GM19328 (cell line): ENCODE measurements around the gene YAF2.

Experiments used
- ATAC-seq: cut with Tn5 transposase; IDR thresholded peaks from one replicate; pipeline ENCODE4 v1.9.1; 2021; ENCODE audit warnings: mild to moderate bottlenecking, moderate library complexity; ENCODE audit not compliant: unreplicated experiment

Gene YAF2

DNA sequence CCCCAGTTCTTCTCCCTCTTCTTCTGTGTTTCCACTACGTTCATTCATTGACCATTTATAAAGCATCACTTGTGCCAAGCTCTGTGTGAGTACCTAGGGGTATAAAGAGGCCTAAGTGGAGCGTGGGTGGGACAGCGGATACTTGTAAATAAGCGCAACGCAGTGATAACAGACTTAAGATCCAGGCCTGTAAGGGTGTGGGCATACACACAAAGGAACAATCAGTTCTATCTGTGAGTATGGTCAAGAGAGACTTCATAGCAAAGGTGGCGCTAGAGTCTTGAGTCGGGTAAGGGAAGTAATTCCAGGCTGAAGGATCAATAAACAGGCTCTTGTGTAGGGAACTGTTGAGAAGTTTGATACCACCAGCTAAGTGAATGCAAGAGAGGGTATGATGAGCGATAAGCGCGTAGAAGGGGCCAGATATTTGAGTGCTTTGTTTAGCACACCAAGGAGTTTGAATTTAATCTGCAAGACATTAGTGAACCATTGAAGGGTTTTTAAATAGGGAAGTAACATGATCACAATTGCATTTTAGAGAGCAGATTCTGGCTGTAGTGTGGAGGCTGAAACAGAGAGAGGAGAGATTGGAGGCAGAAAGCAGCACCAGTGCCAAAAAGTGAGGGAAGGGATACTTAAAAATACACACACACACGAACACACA lies 92.4 kb downstream of the YAF2 start:
- no peak for ATAC-seq

DNA sequence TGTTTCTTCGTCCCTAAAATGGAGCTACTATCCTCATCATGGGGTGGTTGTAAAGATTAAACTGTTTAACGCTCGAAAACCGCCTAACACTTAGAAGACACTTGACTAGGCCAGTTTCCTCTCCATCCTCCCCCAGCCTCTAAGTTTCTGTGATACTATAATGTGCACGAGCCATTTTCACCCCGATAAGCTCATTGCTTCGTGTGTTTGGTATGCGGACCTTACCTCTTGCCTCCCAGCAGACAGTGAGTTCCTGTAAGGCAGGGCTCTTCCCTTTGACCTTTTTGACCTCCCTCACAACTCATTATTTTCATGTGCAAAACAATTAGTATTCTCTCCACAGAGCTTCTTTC lies 92.9 kb downstream of the YAF2 start:
- ATAC-seq: peak; percentile 9

DNA sequence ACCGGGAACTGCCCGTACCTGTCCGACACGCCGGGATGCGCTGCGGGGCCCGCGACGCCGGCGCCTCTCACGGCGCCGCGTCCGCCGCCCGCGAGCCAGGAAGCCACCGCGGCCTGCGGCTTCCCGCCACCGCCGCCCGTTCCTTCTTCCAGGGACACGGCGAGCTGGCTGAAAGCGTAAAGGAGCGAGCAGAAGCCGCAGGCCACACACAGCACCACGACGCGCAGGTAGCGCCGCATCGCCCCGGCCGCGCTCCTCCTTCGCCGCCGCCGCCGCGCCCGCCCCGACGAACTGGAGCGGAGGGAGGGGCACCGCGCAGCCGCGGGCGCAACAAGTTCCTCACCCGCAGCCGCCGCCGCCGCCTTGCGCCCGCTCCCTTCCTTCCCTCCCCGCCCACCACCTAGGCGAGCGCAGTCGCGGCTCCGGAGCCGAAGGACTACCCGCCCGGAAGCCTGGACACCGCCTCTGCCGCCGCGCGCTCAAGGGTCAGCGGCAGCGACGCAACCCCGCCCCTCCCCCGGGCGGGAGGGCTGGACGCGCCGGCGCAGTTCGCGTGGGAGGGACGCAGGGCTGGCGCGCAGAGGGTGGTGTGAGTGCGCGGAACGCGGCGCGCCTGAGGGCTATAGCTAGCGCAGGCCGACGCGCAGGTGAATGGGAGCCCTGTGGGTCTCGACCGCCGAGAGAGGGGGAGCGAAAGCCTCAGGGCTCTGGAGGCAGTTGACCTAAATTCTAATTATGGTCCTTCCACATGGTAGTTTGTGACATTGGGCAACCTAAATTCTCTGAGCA lies 93.4 kb downstream of the YAF2 start, which contains the start of gene GXYLT1:
GXYLT1 (minus strand) TSS at position 467 of the 789 bp plus-strand sequence; CDS start at position 239, 228 bp downstream.
- peak; percentile 96 for ATAC-seq

DNA sequence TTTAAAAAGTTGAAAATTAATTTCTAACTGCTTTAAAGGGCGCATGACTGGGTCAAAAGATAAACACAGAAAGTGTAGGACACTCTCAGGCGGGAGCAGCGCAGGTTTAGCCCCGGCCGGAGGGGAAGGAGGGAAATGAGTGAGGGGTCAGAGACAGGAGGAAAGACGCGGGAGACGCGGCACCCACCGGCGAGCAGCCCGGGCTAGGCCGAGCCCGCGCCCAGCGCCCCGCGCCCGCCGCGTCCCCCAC lies 94.0 kb downstream of the YAF2 start:
- ATAC-seq: no peak

DNA sequence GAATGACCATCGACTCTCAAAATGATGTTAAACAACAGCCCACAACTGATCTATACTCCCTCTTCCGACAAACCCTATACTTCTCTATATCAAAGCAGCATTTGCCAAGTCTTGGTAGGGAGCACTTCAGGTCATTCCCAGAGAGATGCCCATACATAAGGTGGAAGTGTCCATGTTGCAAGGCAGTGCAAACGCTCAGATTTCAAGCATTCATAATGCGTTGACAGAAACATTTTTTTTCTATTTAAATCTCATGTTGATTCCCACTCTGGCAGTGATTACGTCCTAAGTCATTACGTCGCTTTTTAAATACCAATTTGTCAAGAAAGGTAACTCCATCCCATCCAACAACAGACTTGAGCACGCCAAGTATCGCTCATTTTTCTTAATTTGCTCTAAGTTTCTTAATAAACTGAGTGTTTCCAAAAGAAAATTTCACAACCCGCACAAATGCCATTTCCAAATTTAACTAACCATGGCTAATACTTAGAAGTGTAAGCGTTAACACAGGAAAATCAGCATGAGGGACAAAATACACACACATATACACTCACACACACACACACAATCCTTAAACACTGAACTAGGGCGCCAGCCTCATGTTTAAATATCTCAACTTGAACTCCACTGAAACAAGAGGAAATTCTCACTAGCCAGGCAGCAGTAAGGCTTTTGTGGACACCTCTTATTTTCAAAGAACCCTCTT lies 94.4 kb downstream of the YAF2 start:
- ATAC-seq: peak; percentile 5

DNA sequence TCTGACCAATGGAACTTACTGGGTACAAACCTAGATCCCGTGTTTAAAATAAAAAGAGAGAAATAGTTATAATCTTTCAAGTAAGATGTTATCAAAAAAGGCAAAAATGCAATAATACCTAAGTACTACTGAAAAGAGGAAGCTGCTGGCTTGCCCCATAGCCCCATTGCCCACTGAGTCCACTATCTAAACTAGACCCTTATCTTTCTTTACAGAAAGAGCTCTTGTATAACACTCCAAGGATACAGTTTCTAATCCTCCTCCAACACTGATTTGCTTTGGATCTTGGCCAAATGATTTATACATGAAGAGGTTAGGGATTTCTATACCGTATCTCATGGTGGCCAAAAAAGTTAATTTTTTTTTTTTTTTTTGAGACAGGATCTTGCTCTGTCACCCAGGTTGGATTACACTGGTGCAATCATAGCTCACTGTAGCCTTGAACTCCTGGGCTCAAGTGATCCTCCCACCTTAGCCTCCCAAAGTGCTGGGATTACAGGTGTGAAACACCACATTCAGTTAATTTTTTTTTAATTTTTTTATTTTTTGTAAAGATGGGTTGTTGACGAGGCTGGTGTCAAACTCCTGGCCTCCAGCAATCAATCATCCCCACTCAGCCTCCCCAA lies 96.0 kb downstream of the YAF2 start:
- no peak for ATAC-seq

DNA sequence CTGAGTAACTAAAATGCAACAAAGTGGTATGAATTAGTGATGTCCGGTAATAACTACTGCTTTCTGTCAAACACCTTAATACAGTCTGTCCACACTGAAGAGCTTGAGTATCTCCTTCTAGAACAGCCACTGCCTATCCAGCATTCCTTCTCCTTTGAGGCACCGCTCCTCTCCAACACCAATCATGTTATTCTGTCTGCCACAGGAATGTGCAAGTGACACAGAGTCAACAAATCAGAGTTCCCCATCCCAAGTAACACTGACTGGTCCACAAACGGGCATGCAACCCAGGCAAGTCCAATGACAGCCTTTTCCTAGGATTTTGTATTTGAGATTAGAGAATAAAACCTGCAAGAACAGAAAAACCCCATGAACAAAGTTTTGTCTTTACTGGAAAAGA lies 97.1 kb downstream of the YAF2 start:
- ATAC-seq: no peak

DNA sequence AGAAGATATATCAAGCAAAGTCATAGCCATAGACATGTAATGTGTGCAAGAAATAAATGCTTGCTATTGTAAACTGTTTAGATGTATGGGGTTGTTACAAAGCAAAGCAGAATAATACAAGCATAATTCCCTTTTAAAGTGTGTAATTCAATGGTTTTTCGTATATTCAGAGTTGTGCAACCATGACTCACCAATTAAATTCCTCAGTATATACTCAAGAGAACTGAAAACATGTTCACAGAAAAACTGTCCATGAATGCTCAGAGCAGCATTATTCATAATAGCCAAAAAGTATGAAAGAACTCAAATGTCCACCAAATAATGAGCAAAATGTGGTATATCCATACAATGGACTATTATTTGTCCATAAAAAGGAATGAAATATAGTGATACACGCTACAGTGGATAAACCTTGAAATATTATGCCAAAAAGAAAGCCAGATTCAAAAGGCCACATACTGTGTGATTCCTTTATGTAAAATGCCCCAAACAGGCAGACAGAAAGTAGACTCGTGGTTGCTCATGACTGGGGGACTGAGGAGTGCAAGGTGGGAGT lies 102.7 kb downstream of the YAF2 start:
- ATAC-seq: no peak

DNA sequence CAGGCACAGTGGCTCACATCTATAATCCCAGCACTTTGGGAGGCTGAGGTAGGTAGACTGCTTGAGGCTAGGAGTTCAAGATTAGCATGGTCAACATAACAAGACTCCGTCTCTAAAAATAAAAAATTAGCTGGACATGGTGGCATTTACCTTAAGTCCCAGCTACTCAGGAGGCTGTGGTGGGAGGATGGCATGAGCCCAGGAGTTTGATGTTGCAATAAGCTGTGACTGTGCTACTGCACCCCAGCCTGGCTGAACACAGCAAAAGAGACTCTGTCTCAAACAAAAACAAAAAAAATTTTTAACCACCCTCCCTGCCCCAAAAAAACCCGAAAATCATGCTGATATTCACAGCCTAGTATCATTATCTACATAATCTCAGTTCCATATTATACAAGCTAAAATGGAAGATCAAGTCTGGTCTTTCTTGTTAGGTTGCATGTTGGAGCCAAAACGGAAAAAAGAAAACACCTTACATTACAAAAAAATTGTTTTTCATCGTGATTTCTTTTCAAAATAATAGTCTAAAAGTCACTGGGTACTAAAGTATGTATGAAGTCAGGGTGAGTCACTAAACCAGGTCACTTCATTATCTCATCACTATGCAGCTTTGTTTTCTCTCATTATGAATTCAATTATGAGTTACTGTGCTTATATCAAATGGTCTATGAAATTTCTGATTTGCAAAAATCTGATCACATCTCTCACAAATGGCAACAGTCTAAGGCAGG lies 107.2 kb downstream of the YAF2 start:
- no peak for ATAC-seq

DNA sequence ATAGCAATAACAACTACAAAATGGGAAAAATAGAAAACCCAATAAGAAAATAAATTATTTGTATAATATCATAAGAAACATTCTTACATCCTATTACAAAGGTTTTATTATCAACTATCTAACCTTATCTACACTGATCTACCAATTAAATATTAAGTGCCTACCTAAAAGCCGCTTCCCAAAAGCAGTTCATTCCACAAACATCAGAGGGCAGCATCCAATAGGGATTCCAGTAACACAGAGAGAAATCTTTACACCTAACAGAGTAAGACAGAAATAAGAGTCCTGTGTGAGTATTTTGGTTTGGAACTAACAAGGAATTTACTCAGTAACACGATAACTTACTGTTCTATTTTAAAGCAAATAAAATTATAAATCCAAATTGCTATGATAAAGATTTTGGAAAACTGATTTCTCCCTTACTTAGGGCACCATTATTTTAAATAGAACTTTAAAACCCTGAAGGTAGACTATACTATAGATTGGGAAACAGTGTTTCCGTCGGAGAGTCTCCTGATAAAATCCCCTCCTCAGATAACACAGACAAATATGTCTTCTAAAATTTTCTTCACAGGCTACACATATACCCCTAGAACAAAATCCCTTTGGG lies 108.3 kb downstream of the YAF2 start:
- ATAC-seq: no peak

DNA sequence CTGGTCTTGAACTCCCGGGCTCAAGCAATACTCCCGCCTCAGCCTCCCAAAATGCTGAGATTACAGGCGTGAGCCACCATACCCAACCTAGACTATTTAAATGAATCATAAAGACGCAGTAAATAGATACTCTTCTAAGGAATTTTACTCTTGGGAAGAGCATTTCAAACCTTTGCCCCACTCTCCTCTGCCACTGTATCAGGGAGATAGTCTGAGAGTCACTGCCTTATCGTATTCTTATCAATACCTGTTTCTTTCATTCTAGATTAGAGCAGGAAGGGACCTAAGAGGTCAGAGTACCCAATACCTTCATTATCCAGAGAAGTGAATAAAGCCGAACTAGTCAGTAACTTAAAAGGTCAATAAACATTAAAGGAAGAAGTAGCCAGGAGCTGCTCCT lies 109.2 kb downstream of the YAF2 start:
- ATAC-seq: no peak

DNA sequence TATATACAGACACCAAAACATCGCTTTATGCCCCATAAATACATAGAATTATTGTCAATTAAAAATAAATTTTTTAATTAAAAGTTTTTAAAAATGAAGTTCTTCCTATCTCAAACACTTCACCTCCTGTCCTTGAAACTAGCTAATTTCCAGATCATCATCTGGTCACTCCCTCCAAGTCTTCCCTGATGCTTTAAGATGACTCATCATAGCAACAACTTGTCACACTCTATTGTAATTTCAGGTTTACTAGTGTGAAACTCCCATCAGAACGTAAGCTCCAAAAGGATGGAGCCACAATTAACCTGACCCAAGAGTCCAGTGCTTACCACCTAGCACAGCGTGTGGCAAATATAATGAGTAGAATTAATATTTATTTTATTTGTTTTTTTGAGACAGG lies 109.7 kb downstream of the YAF2 start:
- no peak for ATAC-seq

DNA sequence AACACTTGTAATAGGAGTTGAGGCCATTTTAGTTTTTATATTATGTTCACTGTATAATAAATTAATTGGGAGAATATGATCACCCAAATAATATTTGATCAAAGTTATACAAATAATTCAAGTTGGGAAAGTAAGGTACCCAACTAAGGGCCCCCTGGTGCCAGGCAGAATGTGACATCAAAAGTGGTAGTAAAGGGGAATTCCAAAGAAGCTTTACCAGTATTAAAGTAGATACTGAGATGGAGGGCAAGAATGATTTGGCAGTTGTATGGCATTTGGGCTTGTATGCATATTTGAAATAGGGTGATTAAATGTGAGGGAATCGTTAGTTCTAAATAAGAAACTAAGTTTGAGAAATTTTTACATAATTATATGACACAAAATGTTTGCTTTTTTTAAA lies 111.1 kb downstream of the YAF2 start:
- no peak for ATAC-seq

DNA sequence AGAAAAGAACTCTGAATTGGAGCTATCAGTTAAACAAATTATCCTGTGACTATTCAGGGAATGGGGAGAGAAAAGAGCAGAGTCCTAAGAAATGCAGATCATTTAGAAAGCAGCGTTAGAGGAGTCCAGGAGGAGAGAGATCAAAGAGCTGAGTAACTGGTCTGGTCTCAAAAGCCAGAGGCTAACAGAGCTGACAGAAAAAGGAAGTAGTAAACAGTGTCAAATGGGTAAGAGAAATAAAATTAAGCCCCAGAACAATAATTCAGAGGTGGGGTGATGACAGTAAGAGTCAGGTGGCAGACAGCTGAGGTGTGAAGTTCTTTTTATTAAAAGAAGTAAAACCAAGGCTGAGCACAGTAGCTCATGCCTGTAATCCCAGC lies 112.7 kb downstream of the YAF2 start:
- no peak for ATAC-seq

DNA sequence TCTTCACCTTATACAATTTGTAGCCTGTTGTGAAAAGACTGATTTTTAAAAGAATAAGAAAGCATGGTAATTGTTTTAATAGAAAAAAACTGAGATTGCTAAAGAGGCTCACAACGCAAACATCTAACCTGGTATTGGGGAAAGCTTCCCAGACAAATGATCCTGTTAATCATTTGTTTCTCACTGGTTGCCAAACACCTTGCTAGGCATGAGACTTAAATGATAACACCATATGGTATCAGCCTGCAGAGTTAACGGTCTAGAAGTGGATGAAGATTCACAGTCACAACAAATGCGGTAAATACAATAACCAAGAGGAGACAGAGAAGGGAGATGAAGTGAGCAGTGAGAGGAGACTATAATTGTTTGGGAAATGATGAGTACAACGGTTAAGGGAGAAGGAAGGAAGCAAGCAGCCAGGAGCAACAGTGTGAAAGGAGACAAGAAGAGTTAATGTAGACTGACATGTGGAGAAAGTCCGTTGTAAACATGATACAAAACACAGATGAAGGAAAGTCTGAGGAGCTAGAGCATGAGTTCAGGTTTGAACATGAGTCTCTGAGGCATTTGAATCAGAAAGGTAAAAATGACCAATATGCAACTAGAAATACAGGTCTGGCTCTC lies 113.2 kb downstream of the YAF2 start:
- ATAC-seq: no peak

DNA sequence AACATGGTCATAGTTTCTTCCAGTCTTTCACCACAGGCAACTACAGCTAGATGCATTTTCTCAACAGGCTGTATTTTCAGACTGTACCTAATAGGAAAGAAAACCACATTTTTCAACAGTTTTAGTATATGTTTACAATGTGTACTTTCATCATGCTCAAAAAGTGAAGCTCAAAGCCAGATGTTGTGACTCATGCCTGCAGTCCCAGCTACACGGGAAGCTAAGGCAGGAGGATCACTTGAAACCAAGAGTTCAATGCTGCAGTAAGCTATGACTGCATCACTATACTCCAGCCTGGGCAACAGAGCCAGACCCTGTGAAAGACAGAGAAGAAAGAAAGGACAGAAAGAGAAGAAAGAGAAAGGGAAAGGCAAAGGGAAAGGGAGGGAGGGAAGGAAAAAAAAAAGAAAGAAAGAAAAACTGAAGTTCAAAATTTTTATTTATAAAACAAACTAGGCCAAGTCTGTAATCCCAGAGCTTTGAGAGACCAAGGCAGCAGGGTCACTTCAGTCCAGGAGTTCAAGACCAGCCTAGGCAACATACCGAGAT lies 118.9 kb downstream of the YAF2 start:
- ATAC-seq: no peak

DNA sequence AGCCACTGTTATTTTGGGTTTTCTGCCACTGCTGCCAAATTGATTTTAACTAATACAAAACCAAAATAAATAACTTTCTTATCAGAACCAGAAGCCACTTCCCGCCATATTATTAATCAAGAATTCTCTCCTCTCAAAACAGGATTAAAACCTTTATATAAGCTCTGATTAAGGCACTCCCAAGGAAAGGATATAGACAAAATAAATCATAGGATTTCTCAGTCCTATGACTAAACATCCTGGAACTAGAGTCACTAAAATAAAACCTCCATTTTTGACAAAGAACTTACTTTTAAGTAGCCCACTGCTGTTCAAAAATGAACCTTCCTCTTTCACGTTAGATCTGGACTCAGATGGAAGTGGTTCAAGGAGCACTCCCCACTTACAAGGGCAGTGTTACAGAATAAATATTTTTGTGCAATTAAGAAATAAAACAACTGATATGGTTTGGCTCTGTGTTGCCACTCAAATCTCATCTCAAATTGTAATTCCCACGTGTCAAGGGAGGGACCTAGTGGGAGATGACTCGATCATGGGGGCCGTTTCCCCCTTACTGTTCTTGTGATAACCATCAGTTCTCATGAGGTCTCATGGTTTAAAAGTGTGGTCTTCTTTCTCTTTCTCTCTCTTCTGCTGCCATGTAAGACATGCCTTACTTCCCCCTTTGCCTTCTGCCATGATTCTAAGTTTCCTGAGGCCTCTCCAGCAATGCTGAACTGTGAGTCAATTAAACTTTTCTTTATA lies 119.7 kb downstream of the YAF2 start:
- ATAC-seq: no peak

DNA sequence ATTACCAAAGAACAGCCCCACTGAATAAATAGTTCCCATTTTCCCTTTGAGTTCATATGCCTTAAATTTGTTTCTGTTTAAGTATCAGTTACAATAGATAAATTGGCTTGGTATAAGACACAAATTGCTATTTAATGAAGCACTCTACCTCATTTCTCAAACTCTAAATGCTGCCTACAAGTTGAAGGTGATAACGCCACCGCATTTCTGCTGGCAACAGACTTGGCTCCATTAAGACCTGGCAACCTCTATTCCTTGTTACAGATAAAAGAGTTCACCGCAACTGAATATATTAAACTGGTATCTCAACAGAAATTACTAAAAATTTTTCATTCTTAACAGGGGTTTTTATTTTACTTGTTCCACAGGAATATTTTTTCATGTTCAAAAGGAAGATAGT lies 129.0 kb downstream of the YAF2 start:
- ATAC-seq: no peak
